ENCODE data around the gene LRP8.
"Not testable (repeated sequence)": the region's sequence is repeated elsewhere in the genome, so short reads cannot be mapped to it uniquely, and the experiment has no call there.

Gene LRP8

GRCh38 chr1:53284224-53285020 is 43.4 kb downstream of the LRP8 start:
- Histone ChIP-seq H3K27ac (ENCODE audit: low read depth, low read length) (no peak overlapping the region), H3K9ac (ENCODE audit: low read depth in 1 of 2, low read length in 2 of 2) (no peak overlapping the region), H3K4me1 (ENCODE audit: control insufficient read depth in 1 of 2, insufficient read depth in 2 of 2, low read length in 2 of 2) (no peaks in the 10 kb centered on the region), H3K36me3 (ENCODE audit: control insufficient read depth in 1 of 2, insufficient read depth in 2 of 2, low read length in 2 of 2) (no peaks in the 10 kb centered on the region), H3K27me3 (ENCODE audit: control insufficient read depth in 1 of 2, insufficient read depth in 2 of 2, low read length in 2 of 2) (no peaks in the 10 kb centered on the region), H3K9me3 (ENCODE audit: control insufficient read depth in 1 of 2, low read length in 2 of 2) (no peaks in the 10 kb centered on the region), H3K4me3 (ENCODE audit: low read depth in 1 of 2, low read length in 2 of 2) (no peak overlapping the region)

GRCh38 chr1:53283156-53283555 is 44.7 kb downstream of the LRP8 start:
- not testable (repeated sequence) for H3K36me3 ChIP-seq (ENCODE audit: control insufficient read depth in 1 of 2, insufficient read depth in 2 of 2, low read length in 2 of 2); H3K4me1 ChIP-seq (ENCODE audit: control insufficient read depth in 1 of 2, insufficient read depth in 2 of 2, low read length in 2 of 2); H3K9me3 ChIP-seq (ENCODE audit: control insufficient read depth in 1 of 2, low read length in 2 of 2); H3K4me3 ChIP-seq (ENCODE audit: low read depth in 1 of 2, low read length in 2 of 2); H3K27me3 ChIP-seq (ENCODE audit: control insufficient read depth in 1 of 2, insufficient read depth in 2 of 2, low read length in 2 of 2); H3K27ac ChIP-seq (ENCODE audit: low read depth, low read length); H3K9ac ChIP-seq (ENCODE audit: low read depth in 1 of 2, low read length in 2 of 2)

- Histone ChIP-seq H3K4me1 (ENCODE audit: control insufficient read depth in 1 of 2, insufficient read depth in 2 of 2, low read length in 2 of 2) (no peaks in the 10 kb centered on the region), H3K27me3 (ENCODE audit: control insufficient read depth in 1 of 2, insufficient read depth in 2 of 2, low read length in 2 of 2) (no peaks in the 10 kb centered on the region), H3K9ac (ENCODE audit: low read depth in 1 of 2, low read length in 2 of 2) (no peak overlapping the region), H3K36me3 (ENCODE audit: control insufficient read depth in 1 of 2, insufficient read depth in 2 of 2, low read length in 2 of 2) (no peaks in the 10 kb centered on the region), H3K4me3 (ENCODE audit: low read depth in 1 of 2, low read length in 2 of 2) (no peak overlapping the region), H3K27ac (ENCODE audit: low read depth, low read length) (no peak overlapping the region), H3K9me3 (ENCODE audit: control insufficient read depth in 1 of 2, low read length in 2 of 2) (no peaks in the 10 kb centered on the region)
Measured at GRCh38 chr1:53281133-53281532, 46.7 kb downstream of the LRP8 start.

GRCh38 chr1:53280496-53280895 is 47.4 kb downstream of the LRP8 start:
- Histone ChIP-seq H3K9me3 (ENCODE audit: control insufficient read depth in 1 of 2, low read length in 2 of 2) (no peaks in the 10 kb centered on the region), H3K4me3 (ENCODE audit: low read depth in 1 of 2, low read length in 2 of 2) (no peak overlapping the region), H3K27me3 (ENCODE audit: control insufficient read depth in 1 of 2, insufficient read depth in 2 of 2, low read length in 2 of 2) (no peaks in the 10 kb centered on the region), H3K4me1 (ENCODE audit: control insufficient read depth in 1 of 2, insufficient read depth in 2 of 2, low read length in 2 of 2) (no peaks in the 10 kb centered on the region), H3K9ac (ENCODE audit: low read depth in 1 of 2, low read length in 2 of 2) (no peak overlapping the region), H3K36me3 (ENCODE audit: control insufficient read depth in 1 of 2, insufficient read depth in 2 of 2, low read length in 2 of 2) (no peaks in the 10 kb centered on the region), H3K27ac (ENCODE audit: low read depth, low read length) (no peak overlapping the region)

- H3K27ac ChIP-seq (ENCODE audit: low read depth, low read length), result no peak overlapping the region
- H3K36me3 ChIP-seq (ENCODE audit: control insufficient read depth in 1 of 2, insufficient read depth in 2 of 2, low read length in 2 of 2), result no peaks in the 10 kb centered on the region
- no peak overlapping the region for H3K4me3 ChIP-seq (ENCODE audit: low read depth in 1 of 2, low read length in 2 of 2)
- H3K9me3 ChIP-seq (ENCODE audit: control insufficient read depth in 1 of 2, low read length in 2 of 2), result no peaks in the 10 kb centered on the region
- no peaks in the 10 kb centered on the region for H3K27me3 ChIP-seq (ENCODE audit: control insufficient read depth in 1 of 2, insufficient read depth in 2 of 2, low read length in 2 of 2)
- no peak overlapping the region for H3K9ac ChIP-seq (ENCODE audit: low read depth in 1 of 2, low read length in 2 of 2)
- H3K4me1 ChIP-seq (ENCODE audit: control insufficient read depth in 1 of 2, insufficient read depth in 2 of 2, low read length in 2 of 2), result no peaks in the 10 kb centered on the region
Measured at GRCh38 chr1:53279296-53280200, 48.3 kb downstream of the LRP8 start.

DNA sequence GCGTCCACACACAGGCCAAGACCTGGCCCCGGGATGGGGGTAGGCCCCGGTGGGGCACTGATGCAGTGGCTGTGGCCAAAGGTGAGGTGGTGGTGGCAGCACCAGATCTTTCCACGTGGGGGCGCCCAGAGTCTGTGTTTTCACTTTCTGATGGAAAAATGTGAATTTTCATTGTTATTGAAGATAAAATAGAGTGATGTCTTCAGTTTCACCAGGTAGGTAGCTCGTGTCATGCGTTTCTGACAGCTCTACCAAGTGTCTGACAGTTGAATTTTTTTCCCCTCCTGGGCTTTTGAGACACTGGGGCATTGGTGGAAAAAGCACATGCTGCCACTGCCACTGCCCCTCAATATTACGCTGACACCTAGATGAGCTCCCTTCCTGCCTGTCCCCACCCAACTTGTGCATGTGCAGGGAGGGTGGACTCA is 49.6 kb downstream of the LRP8 start:
- no peaks in the 10 kb centered on the region for H3K4me1 ChIP-seq (ENCODE audit: control insufficient read depth in 1 of 2, insufficient read depth in 2 of 2, low read length in 2 of 2)
- H3K9ac ChIP-seq (ENCODE audit: low read depth in 1 of 2, low read length in 2 of 2), result no peak overlapping the region
- no peak overlapping the region for H3K4me3 ChIP-seq (ENCODE audit: low read depth in 1 of 2, low read length in 2 of 2)
- no peak overlapping the region for H3K27ac ChIP-seq (ENCODE audit: low read depth, low read length)
- no peaks in the 10 kb centered on the region for H3K27me3 ChIP-seq (ENCODE audit: control insufficient read depth in 1 of 2, insufficient read depth in 2 of 2, low read length in 2 of 2)
- H3K9me3 ChIP-seq (ENCODE audit: control insufficient read depth in 1 of 2, low read length in 2 of 2), result no peaks in the 10 kb centered on the region
- no peaks in the 10 kb centered on the region for H3K36me3 ChIP-seq (ENCODE audit: control insufficient read depth in 1 of 2, insufficient read depth in 2 of 2, low read length in 2 of 2)

DNA sequence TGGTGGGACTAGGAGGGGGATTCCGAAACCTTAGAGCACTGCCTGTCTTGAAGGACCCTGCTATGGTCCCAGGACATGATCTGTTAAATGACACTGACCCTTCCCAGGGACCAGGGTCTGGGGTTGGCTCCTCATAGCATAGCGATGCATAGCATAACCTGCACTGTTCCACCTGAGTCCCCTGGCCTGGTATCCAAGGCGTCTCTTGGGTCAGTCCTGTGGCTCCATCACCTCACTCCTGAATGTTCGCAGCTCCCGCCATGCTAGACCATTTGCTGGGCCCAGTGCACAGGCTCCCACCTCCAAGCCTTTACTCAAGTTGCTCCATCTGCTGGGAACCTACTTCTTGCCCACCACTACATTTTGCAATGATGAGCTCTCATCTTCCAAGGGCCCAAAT is 50.5 kb downstream of the LRP8 start:
- Histone ChIP-seq H3K9ac (ENCODE audit: low read depth in 1 of 2, low read length in 2 of 2) (no peak overlapping the region), H3K4me3 (ENCODE audit: low read depth in 1 of 2, low read length in 2 of 2) (no peak overlapping the region), H3K36me3 (ENCODE audit: control insufficient read depth in 1 of 2, insufficient read depth in 2 of 2, low read length in 2 of 2) (no peaks in the 10 kb centered on the region), H3K27ac (ENCODE audit: low read depth, low read length) (no peak overlapping the region), H3K9me3 (ENCODE audit: control insufficient read depth in 1 of 2, low read length in 2 of 2) (no peaks in the 10 kb centered on the region), H3K4me1 (ENCODE audit: control insufficient read depth in 1 of 2, insufficient read depth in 2 of 2, low read length in 2 of 2) (no peaks in the 10 kb centered on the region), H3K27me3 (ENCODE audit: control insufficient read depth in 1 of 2, insufficient read depth in 2 of 2, low read length in 2 of 2) (no peaks in the 10 kb centered on the region)

DNA sequence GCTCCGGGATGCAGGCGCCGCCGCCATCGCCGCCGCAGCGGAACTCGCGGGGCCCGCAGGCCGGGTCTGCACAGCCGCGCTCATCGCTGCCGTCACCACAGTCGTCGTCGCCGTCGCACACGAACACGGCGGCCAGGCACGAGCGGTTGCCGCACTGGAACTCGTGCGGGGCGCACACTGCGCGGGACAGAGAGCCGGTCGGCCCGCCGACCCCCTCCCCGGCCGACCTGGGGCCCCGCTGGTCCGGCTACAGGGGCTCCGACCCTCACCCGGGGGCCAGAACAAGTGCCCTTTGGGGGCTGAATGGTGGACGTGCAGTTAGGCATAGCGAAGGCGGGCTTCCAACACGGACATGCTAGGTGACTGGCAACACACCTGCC is 51.0 kb downstream of the LRP8 start:
- H3K36me3 ChIP-seq (ENCODE audit: control insufficient read depth in 1 of 2, insufficient read depth in 2 of 2, low read length in 2 of 2), result no peaks in the 10 kb centered on the region
- no peak overlapping the region for H3K27ac ChIP-seq (ENCODE audit: low read depth, low read length)
- no peak overlapping the region for H3K4me3 ChIP-seq (ENCODE audit: low read depth in 1 of 2, low read length in 2 of 2)

GRCh38 chr1:53276153-53276901 is 51.5 kb downstream of the LRP8 start:
- Histone ChIP-seq H3K36me3 (ENCODE audit: control insufficient read depth in 1 of 2, insufficient read depth in 2 of 2, low read length in 2 of 2) (no peaks in the 10 kb centered on the region), H3K4me3 (ENCODE audit: low read depth in 1 of 2, low read length in 2 of 2) (no peak overlapping the region), H3K27ac (ENCODE audit: low read depth, low read length) (no peak overlapping the region), H3K27me3 (ENCODE audit: control insufficient read depth in 1 of 2, insufficient read depth in 2 of 2, low read length in 2 of 2) (no peaks in the 10 kb centered on the region), H3K9ac (ENCODE audit: low read depth in 1 of 2, low read length in 2 of 2) (no peak overlapping the region), H3K9me3 (ENCODE audit: control insufficient read depth in 1 of 2, low read length in 2 of 2) (no peaks in the 10 kb centered on the region), H3K4me1 (ENCODE audit: control insufficient read depth in 1 of 2, insufficient read depth in 2 of 2, low read length in 2 of 2) (no peaks in the 10 kb centered on the region)

More for the DNA sequence above, 51.0 kb downstream of the LRP8 start:
- H3K9ac ChIP-seq (ENCODE audit: low read depth in 1 of 2, low read length in 2 of 2), result no peak overlapping the region
- no peaks in the 10 kb centered on the region for H3K9me3 ChIP-seq (ENCODE audit: control insufficient read depth in 1 of 2, low read length in 2 of 2)
- H3K27me3 ChIP-seq (ENCODE audit: control insufficient read depth in 1 of 2, insufficient read depth in 2 of 2, low read length in 2 of 2), result no peaks in the 10 kb centered on the region
- H3K4me1 ChIP-seq (ENCODE audit: control insufficient read depth in 1 of 2, insufficient read depth in 2 of 2, low read length in 2 of 2), result no peaks in the 10 kb centered on the region

DNA sequence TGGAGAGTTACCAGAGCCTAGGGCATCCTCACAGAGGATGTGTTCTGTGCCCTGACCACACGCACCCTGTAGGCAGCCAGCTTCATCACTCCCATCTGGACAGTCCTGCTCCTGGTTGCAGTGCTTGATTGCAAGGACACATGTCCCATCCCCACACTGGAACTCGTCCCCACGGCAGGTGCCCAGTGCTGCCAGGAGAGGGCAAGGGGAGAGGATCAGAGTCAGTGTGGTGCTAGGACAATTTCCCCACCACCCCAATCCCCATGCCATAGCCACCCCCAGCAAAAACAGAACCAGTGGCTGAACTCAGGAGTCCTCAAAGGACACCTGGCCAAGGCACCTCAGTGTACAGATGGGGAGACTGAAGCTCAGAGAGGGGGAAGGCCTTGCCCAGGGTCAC is 52.3 kb downstream of the LRP8 start:
- H3K36me3 ChIP-seq (ENCODE audit: control insufficient read depth in 1 of 2, insufficient read depth in 2 of 2, low read length in 2 of 2), result no peaks in the 10 kb centered on the region
- no peaks in the 10 kb centered on the region for H3K9me3 ChIP-seq (ENCODE audit: control insufficient read depth in 1 of 2, low read length in 2 of 2)
- H3K9ac ChIP-seq (ENCODE audit: low read depth in 1 of 2, low read length in 2 of 2), result no peak overlapping the region
- H3K4me3 ChIP-seq (ENCODE audit: low read depth in 1 of 2, low read length in 2 of 2), result no peak overlapping the region
- H3K4me1 ChIP-seq (ENCODE audit: control insufficient read depth in 1 of 2, insufficient read depth in 2 of 2, low read length in 2 of 2), result no peaks in the 10 kb centered on the region
- no peak overlapping the region for H3K27ac ChIP-seq (ENCODE audit: low read depth, low read length)
- no peaks in the 10 kb centered on the region for H3K27me3 ChIP-seq (ENCODE audit: control insufficient read depth in 1 of 2, insufficient read depth in 2 of 2, low read length in 2 of 2)

All from duodenal mucosa (tissue), 2 donors.